NCI-H187 (cell line): ENCODE results near the gene PEX5L.
"Not testable (repeated sequence)": the region's sequence is repeated elsewhere in the genome, so short reads cannot be mapped to it uniquely, and the experiment has no call there.

Source experiments
- DNase-seq, 2 experiments: peaks; one replicate each; lab custom pipeline; 2025; lab: John Stamatoyannopoulos, UW

Gene PEX5L

DNA sequence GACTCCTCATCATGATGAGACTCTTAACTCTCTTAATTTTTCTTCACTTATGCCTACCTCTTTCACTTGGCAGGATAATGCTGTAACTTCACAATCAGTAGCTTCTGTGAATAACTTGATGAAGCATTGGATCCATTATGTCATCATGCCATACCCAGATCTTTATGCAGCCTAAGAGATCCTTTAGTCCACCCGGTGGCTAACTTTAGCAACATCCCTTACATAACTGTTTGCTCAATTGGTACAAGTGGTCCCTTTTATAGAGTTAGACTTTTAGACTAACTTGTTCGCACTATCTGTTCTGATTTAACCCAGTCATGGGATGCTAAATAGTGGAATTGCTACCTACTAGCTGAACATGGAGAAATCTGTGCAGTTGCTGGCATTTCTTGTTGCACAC lies 199.4 kb downstream of the PEX5L start:
- no peak for DNase-seq

GRCh38 chr3:179833294-179833693 lies 203.4 kb downstream of the PEX5L start:
- DNase-seq: no peak

DNA sequence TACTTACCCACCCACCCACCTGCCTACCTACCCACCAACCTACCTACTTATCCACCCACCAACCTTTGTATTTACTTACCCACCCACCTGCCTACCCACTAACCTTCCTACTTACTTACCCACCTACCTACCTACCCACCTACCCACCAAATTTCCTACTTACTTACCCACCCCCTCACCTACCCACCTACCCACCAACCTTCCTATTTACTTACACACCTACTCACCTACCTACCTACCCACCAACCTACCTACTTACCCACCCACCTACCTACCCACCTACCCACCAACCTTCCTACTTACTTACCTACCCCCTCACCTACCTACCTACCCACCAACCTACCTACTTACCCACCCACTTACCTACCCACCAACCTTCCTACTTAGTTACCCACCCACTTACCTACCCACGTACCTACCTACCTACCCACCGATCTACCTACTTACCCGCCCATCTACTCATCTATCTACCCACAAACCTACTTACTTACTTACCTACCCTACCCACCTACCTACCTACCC lies 204.3 kb downstream of the PEX5L start:
- DNase-seq: no peak

DNA sequence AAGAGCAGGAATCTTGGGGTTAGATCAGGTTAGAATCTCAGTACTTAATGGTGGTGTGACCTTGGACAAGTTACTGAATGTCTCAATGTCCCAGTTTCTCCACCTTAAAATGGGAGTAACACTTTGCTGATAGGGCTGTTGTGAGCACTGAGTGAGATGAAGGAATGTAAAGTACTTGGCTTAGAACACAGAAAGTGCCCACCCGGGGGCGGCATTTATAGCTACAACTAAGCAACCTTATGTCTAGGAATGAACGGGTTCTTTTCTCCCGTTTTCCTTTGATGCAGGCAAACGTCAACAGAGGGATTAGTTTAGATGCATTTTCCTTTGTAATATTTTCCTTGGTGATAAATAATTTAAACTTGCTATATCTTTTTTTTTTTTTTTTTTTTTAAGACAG lies 207.3 kb downstream of the PEX5L start:
- no peak for DNase-seq

DNA sequence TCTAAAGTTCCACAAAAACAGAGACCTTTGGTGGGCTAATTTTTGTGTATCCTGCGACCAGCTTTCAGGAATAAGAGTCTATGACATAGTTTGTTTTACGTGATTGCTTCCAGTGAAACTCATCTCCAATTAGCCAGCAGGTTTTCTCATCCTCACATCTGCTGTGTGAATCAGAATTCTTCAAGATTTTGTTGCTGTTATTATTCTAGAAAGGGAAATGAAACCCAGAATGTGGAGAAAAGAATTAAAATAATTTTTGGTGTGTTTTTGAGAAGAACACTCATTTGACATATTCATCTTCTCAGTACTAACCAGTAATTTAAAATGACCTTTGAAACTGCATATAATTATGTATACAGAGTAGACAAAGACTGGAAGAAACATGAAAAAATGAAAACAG lies 208.0 kb downstream of the PEX5L start:
- DNase-seq: no peak

DNA sequence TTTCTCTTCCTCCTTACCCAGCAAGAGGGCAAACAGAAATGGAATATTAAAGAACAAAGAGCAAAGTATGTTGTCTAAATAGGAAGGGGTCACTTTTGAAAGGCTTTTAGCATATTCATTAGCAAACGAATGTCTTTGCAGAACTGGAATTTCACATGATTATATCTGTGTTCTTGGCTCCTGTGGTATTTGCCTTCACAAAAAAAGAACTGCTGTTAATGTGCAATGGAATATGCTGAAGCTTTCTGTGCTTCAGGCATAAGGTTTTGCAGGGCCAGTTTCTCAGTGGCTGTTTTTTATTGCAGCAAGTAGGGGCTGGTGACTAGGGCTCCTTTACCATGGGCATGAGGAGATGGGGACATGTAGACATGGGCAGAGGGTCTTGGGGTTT lies 210.5 kb downstream of the PEX5L start:
- DNase-seq: no peak

GRCh38 chr3:179825527-179826246 lies 211.1 kb downstream of the PEX5L start:
- DNase-seq: no peak

DNA sequence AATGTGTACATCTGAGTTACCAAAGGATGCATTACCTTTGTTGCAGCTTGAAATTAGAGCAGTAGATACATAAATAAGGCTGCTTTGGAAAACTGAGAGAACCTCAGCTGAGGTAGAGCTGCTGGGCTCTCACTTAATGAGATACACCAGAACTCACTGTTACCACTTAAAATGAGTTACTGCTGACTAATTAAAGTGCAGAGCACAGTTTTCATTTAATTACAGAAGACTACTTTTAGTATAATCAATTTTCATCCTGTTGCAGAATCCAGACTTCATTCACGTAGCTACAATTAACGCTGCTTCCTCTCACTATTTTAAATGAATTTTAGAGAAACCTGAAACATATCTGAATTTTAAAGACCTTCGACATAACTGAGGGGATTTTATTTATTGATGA lies 214.4 kb downstream of the PEX5L start:
- DNase-seq: no peak

DNA sequence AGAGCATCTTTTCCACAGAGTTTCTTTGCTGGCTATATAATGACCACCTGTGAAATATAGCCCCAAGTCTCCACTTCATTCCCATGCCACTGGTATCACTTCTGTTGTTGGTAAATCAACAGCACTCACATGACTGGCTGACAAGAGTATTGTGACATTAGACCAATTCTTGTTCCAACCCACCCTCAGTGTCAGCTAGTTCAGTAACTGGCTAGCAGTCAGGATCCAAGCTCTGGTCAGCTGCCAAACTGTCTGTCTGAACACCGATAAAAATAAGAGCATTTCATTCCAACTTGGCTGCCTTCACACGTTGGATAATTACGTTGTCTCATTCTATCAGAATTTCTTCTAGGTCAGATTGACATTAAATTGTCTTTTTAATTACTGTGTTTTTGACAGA lies 217.4 kb downstream of the PEX5L start:
- no peak for DNase-seq

- no peak for DNase-seq
These were observed 224.7 kb downstream of the PEX5L start for GRCh38 chr3:179812096-179812382.

GRCh38 chr3:179811321-179812095 lies 225.2 kb downstream of the PEX5L start:
- peak in 1 of 2 experiments; percentile 19 for DNase-seq

DNA sequence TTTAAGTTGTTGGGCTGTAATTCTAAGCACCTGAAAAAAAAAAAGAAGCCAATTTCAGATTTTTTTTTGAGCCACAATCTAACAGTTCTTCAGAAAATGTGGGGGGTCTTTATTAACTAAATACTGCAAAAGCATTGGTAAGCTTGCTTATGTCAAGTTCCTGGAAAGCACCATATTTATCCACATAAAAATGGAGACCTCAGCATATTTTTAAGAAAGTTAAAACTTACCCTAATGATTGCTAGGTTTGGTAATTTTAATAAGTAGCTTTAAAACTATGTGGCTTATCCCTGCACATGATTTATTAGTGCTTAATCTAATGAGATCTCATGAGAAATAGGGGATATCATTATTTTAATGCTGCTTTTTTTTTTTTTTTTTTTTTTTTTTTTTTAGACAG lies 227.1 kb downstream of the PEX5L start:
- no peak for DNase-seq

DNA sequence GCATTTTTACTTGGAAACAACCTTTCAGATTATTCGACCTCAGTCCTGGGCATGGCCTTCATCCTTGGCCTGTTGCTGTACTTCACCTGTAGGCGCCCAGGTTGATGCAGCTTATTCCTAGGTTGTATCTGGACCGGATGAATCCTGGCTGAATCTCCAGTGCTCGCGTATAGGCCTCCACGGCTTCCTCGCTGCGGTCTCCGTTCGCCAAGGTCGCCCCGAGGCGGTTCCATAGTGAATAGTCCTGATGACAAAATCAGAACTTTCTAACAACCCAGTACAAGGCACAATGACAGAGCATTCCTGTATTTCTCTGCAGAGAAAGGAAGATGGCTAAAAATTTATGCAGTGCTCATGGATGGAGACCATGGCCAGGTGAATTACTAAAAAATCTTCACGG lies 229.1 kb downstream of the PEX5L start:
- DNase-seq: no peak

GRCh38 chr3:179806177-179806576 lies 230.6 kb downstream of the PEX5L start:
- no peak for DNase-seq

GRCh38 chr3:179801856-179802255 lies 234.9 kb downstream of the PEX5L start:
- no peak for DNase-seq

DNA sequence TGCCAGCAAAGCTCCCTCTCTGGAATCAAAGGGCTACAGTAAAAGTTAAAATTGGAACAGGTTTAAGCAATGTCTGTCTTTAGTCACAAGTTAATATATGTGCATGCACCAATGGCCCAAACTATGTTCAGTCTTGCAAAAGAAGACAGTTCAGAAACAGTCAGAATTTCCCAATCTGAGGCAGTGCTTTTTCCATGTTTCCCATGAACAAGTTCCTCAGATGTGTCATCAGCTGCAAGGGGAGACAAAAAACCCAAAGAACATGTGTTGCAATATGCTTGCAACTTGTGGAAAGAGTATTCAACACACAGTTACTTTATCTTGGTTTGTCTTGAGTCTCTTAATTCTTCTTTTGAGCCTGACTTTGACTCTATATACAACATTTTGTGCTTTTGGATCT lies 235.5 kb downstream of the PEX5L start:
- DNase-seq: no peak

GRCh38 chr3:179797192-179797591 lies 239.5 kb downstream of the PEX5L start:
- DNase-seq: no peak

DNA sequence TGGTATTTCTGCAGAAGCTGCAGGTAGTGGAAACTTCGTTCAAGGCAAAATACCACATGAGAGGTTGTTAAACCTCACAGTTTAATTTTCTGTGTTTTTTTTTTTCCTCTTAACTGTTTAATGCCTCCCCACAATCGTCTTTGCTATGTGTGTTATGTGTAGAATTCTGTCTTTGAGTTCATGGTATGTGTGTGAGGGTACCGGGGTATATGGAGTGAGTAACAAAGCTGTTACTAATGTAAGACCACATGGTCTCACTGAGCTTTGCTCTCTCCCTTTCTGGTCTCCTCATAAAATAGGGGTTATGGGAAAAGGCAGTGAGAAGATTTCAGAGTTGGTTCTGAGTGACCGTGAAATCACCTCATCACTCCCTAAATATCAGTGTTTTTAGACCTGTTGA lies 240.3 kb downstream of the PEX5L start:
- DNase-seq: no peak

- DNase-seq: no peak
These were observed 242.4 kb downstream of the PEX5L start for GRCh38 chr3:179794355-179794754.

GRCh38 chr3:179791793-179792192 lies 244.9 kb downstream of the PEX5L start:
- no peak for DNase-seq

- DNase-seq: no peak
These were observed 247.7 kb downstream of the PEX5L start for GRCh38 chr3:179788996-179789395.

DNA sequence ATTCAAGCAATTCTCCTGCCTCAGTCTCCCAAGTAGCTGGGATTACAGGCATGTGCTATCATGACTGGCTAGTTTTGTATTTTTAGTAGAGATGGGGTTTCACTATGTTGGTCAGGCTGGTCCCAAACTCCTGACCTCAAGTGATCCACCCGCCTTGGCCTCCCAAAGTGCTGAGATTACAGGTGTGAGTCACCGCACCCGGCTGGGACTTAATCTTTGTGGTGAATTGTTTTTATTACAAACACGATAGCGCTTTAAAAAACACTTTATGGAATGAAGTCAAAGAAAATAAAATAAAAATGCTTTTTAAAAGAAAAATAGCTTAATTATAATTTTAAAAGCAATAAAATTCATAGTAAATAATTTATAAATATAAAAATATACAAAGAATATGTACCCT lies 253.9 kb downstream of the PEX5L start:
- DNase-seq: not testable (repeated sequence)

GRCh38 chr3:179775416-179776122 lies 261.2 kb downstream of the PEX5L start:
- DNase-seq: no peak
